H1 (cell line): Measurements from ENCODE around the gene PLEKHS1. TPM values are rescaled to one million over a fixed set of nuclear protein-coding genes. Genes with fewer than 3 reads are reported as not detected.

Experiments
- KDM4A ChIP-seq: IDR thresholded peaks from one replicate; pipeline ENCODE4 v1.7.1; 2012; ENCODE audit warnings: low read depth, mild to moderate bottlenecking, moderate library complexity, low read length, inconsistent platforms; ENCODE audit not compliant: severe bottlenecking
- POLR2AphosphoS5 ChIP-seq: IDR thresholded peaks from 2 replicates; pipeline ENCODE4 v1.6.1; 2011; ENCODE audit warnings: low read depth, low read length
- SIX5 ChIP-seq: IDR thresholded peaks from 2 replicates; pipeline ENCODE4 v1.6.1; 2011; ENCODE audit warnings: mild to moderate bottlenecking, low read depth, low read length
- SRF ChIP-seq: IDR thresholded peaks from 2 replicates; pipeline ENCODE4 v1.6.1; 2011; ENCODE audit warnings: mild to moderate bottlenecking, low read depth, low read length, moderate library complexity
- polyA plus RNA-seq, 7 experiments: library from polyadenylated mRNA; depleted of rRNA in 3 of 7; stranded (reverse) in 5 of 7; unstranded in 2 of 7; fragments of >200 nt in 5 of 7; fragments of 200-250 nt in 2 of 7; gene quantifications; 1 replicate in 5 of 7; 2 replicates in 1 of 7; 4 replicates in 1 of 7; pipeline versions ENCODE4 v1.2.1 to v1.2.3, GENCODE V29; 2011 to 2013; ENCODE audit warnings: missing spikeins in 2 of 7, mixed read lengths in 2 of 7
- total RNA-seq: library from RNA; stranded (reverse); fragmentation: NEBNext Ultra II Directional; extraction: Animal tissue kit (Norgen Biotek cat#: 25700); gene quantifications from 2 replicates; pipeline ENCODE4 v1.2.1, GENCODE V29; 2021

The PLEKHS1 gene
- total and polyA plus RNA-seq, 2 of the 8 experiments (the other 6 are each of a cell fraction or from before 2014, with no cell fraction given), result not detected

- no peak for TF ChIP-seq SRF
- TF ChIP-seq POLR2AphosphoS5, result no peak
- TF ChIP-seq SIX5, result no peak
- TF ChIP-seq KDM4A, result no peak
Measured at GRCh38 chr10:113746217-113746957, 5.1 kb upstream of the PLEKHS1 start (continued).
